ENCODE measurements around the gene CCDC191. TPM values are rescaled to one million over a fixed set of nuclear protein-coding genes. Genes with fewer than 3 reads are reported as not detected.

The CCDC191 gene
- total RNA-seq, 4 donors from 2014 or later = 4.1 to 9.8 (median 7.0) TPM

DNA sequence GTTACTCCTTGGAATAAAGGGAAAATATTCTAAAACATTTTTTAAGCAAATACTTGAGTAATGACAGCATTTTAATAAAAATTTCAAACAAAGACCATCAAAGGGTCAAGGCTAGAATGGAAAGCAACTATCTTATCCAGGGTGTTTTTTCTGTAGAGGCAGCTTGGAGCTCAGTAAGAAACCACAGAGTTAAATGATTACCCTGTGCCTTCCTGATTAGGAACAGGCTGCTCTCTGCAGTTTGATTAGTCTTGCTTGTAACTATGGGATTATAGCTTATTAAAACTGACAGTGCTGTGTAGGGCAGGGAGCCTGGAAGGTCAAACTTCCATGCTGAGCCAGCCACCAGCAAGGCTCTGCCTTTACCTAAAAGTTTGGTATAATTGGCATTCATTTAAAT is 33.3 kb upstream of the CCDC191 start:
- intact Hi-C loops (cut with DNase I; ENCODE audit: low total_unique reads) = no loop called here
- no peak for DNase-seq
- no peaks in the 10 kb centered on the region for H3K4me1 ChIP-seq
- H3K4me3 ChIP-seq = no peak overlapping the region
- TF ChIP-seq CTCF (IDR thresholded peaks at IDR 0.05) = no peak
- no peak for TF ChIP-seq POLR2A (IDR thresholded peaks at IDR 0.05)
- H3K27me3 ChIP-seq = no peaks in the 10 kb centered on the region
- no peaks in the 10 kb centered on the region for H3K36me3 ChIP-seq
- H3K27ac ChIP-seq = no peak overlapping the region
- H3K9me3 ChIP-seq = no peaks in the 10 kb centered on the region

GRCh38 chr3:114086356-114086755 is 30.0 kb upstream of the CCDC191 start:
- H3K27me3 ChIP-seq = no peaks in the 10 kb centered on the region
- H3K27ac ChIP-seq = no peak overlapping the region
- no peak for DNase-seq
- intact Hi-C loops (cut with DNase I; ENCODE audit: low total_unique reads) = no loop called here
- no peaks in the 10 kb centered on the region for H3K4me1 ChIP-seq
- TF ChIP-seq CTCF (IDR thresholded peaks at IDR 0.05) (no peak), POLR2A (IDR thresholded peaks at IDR 0.05) (no peak)
- H3K9me3 ChIP-seq = no peaks in the 10 kb centered on the region
- H3K36me3 ChIP-seq = peaks cover 0 to 2% of the 10 kb centered on the region in 2 donors
- H3K4me3 ChIP-seq = no peak overlapping the region

DNA sequence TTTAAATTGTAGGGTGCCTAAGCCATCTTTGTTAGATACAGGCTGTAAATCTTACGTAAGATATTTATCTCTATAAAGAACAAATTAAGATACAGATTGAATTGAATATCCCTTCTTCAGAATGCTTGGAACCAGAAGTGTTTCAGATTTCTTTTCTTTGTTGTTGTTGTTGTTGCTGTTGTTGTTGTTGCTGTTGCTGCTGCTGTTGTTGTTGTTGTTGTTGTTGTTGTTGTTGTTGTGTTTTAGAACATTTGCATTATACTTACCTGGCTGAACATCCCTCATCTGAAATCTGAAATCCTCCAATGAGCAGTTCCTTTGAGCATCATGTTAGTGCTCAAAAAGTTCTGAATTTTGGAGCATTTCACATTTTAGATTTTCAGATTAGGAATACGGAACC is 26.8 kb upstream of the CCDC191 start:
- H3K27me3 ChIP-seq = no peaks in the 10 kb centered on the region
- H3K27ac ChIP-seq = no peak overlapping the region
- no peak for DNase-seq
- no peak for TF ChIP-seq POLR2A (IDR thresholded peaks at IDR 0.05)
- TF ChIP-seq CTCF (IDR thresholded peaks at IDR 0.05) = no peak
- intact Hi-C loops (cut with DNase I; ENCODE audit: low total_unique reads) = no loop called here
- no peaks in the 10 kb centered on the region for H3K4me1 ChIP-seq
- H3K9me3 ChIP-seq = no peaks in the 10 kb centered on the region
- H3K36me3 ChIP-seq = peaks cover 0 to 2% of the 10 kb centered on the region in 2 donors
- no peak overlapping the region for H3K4me3 ChIP-seq

GRCh38 chr3:114081037-114081436 is 24.7 kb upstream of the CCDC191 start:
- H3K4me1 ChIP-seq = no peaks in the 10 kb centered on the region
- intact Hi-C loops (cut with DNase I; ENCODE audit: low total_unique reads) = no loop called here
- no peak for DNase-seq
- no peak overlapping the region for H3K27ac ChIP-seq
- H3K36me3 ChIP-seq = peaks cover 0 to 2% of the 10 kb centered on the region in 2 donors
- TF ChIP-seq POLR2A (IDR thresholded peaks at IDR 0.05) (no peak), CTCF (IDR thresholded peaks at IDR 0.05) (no peak)
- no peaks in the 10 kb centered on the region for H3K9me3 ChIP-seq
- H3K4me3 ChIP-seq = no peak overlapping the region
- H3K27me3 ChIP-seq = no peaks in the 10 kb centered on the region

GRCh38 chr3:114080201-114080600 is 23.9 kb upstream of the CCDC191 start:
- Histone ChIP-seq H3K27ac (no peak overlapping the region), H3K9me3 (no peaks in the 10 kb centered on the region), H3K27me3 (no peaks in the 10 kb centered on the region), H3K36me3 (peaks cover 0 to 2% of the 10 kb centered on the region in 2 donors), H3K4me3 (no peak overlapping the region), H3K4me1 (no peaks in the 10 kb centered on the region)
- intact Hi-C loops (cut with DNase I; ENCODE audit: low total_unique reads) = no loop called here
- no peak for DNase-seq
- TF ChIP-seq CTCF (IDR thresholded peaks at IDR 0.05) (no peak), POLR2A (IDR thresholded peaks at IDR 0.05) (no peak)

Data from uterus (tissue), 4 donors.